Panc1 (cell line): Measurements from ENCODE around the gene COL27A1.

Experiments used
- CTCF ChIP-seq: fragments of 450-650 bp; IDR thresholded peaks from 2 replicates; pipeline ENCODE4 v1.5.1; 2017; ENCODE audit warnings: mild to moderate bottlenecking
- POLR2AphosphoS5 ChIP-seq: IDR thresholded peaks from 2 replicates; pipeline ENCODE4 v1.6.1; 2012; ENCODE audit warnings: mild to moderate bottlenecking, low read depth, low read length, moderate library complexity
- REST ChIP-seq, 2 experiments: IDR thresholded peaks; 2 replicates each; pipeline ENCODE4 v1.6.1; 2011 to 2012; ENCODE audit warnings: low read depth in 2 of 2, control low read depth in 1 of 2, low read length in 1 of 2, mild to moderate bottlenecking in 1 of 2, moderate library complexity in 1 of 2; ENCODE audit not compliant: insufficient read depth in 1 of 2
- SIN3A ChIP-seq: IDR thresholded peaks from 2 replicates; pipeline ENCODE4 v1.6.1; 2012; ENCODE audit warnings: low read depth, mild to moderate bottlenecking, low read length, moderate library complexity, borderline replicate concordance; ENCODE audit not compliant: insufficient read depth
- TCF7L2 ChIP-seq: IDR thresholded peaks from 2 replicates; pipeline ENCODE4 v1.6.1; 2011; ENCODE audit warnings: mild to moderate bottlenecking, low read depth, low read length, inconsistent platforms

GRCh38 chr9:114311571-114312512 is 156.5 kb downstream of the COL27A1 start:
- TF ChIP-seq CTCF (no peak), TCF7L2 (no peak), SIN3A (no peak), REST (IDR thresholded peaks at IDR 0.05; ENCODE audit: insufficient read depth in 1 of 2, low read depth in 2 of 2, low read length in 1 of 2) (no peak), POLR2AphosphoS5 (no peak)
